GM19372 (cell line): ENCODE data around the gene DCBLD1.

ENCODE experiments used
- ATAC-seq: cut with Tn5 transposase; IDR thresholded peaks from one replicate; pipeline ENCODE4 v1.9.1; 2021; ENCODE audit warnings: mild to moderate bottlenecking, low read depth, moderate library complexity; ENCODE audit not compliant: unreplicated experiment

Gene DCBLD1

DNA sequence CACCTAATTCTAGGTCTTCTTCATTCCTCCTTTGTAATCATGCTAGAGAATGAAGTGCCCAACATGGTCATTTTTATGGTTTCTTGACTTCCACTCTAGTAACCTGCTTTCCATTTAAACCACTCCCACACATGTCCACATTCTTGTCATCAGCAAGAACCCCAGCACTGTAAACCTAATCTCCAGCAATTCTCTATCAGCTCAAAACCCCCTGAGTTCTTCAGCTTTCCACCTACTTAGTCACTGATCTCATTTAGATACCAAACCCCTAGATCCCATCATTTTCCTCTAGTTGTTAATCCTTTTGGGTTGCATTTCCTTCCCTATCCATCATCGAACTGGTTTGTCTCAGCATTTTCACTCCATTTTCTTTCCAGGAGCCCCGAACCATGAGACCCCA lies 70.1 kb downstream of the DCBLD1 start:
- ATAC-seq, result no peak

DNA sequence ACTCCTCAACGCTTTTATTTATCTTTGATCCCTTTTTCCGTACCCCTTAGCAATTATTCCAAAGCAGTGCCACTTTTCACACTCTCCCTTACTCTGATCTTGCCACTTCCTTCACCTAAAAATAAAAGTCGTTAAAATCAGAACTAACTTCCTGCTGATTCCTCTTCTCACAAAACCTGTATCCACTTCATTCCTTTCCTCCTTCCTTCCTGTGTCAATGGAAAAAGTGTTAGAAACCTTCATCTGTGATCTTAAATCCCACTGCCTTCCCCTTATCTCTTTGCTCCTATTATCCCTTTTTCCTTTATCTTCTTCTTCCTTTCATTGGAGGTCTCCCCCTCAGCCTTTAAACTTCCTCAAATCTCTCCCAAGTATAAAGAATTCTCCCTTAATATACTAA lies 70.7 kb downstream of the DCBLD1 start:
- no peak for ATAC-seq

- ATAC-seq, result no peak
Measured at GRCh38 chr6:117555262-117555849, 72.9 kb downstream of the DCBLD1 start.

- ATAC-seq, result no peak
Measured at GRCh38 chr6:117555882-117556498, 73.5 kb downstream of the DCBLD1 start.

GRCh38 chr6:117557951-117558350 lies 75.5 kb downstream of the DCBLD1 start:
- ATAC-seq, result no peak

DNA sequence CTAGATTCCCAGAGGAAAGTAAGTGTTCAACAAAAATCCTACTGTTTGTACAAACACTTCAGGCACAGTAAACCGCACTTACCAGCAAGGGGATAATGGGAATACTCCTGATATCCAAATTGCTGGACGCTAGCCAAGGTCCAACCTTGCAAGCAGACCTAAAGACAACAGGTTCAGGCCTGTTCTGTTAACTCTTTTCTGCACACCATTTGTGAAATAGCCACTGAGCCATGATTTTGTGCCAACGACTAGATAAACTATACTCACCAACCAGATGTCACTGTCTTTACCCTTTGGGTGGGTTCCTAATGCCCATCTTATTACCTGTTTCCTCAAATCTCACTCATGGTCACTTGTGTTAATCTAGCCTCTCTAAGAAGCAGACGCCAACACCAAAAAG lies 76.3 kb downstream of the DCBLD1 start:
- ATAC-seq, result no peak

- ATAC-seq, result no peak
Measured at GRCh38 chr6:117559299-117559698, 76.8 kb downstream of the DCBLD1 start.

GRCh38 chr6:117561128-117561527 lies 78.7 kb downstream of the DCBLD1 start:
- no peak for ATAC-seq

DNA sequence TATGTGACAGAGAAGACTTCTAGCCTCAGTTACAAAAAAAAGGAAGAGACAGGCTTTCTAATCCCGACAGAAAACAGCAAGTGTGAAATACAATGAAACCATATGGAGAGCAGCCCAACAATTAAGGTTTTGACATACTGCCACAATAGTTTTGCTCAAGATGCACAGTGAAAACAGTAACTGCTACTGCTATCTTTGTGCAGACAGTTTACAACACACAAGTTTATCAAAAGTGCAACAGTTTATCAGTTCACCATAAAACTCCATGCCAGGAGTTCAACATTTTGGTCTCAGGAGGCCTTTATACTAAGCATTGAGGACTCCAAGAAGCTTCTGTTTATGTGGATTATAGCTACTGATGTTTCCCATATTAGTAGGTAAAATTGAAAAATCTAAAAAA lies 82.2 kb downstream of the DCBLD1 start:
- no peak for ATAC-seq

- ATAC-seq, result no peak
Measured at GRCh38 chr6:117568247-117568646, 85.8 kb downstream of the DCBLD1 start.

DNA sequence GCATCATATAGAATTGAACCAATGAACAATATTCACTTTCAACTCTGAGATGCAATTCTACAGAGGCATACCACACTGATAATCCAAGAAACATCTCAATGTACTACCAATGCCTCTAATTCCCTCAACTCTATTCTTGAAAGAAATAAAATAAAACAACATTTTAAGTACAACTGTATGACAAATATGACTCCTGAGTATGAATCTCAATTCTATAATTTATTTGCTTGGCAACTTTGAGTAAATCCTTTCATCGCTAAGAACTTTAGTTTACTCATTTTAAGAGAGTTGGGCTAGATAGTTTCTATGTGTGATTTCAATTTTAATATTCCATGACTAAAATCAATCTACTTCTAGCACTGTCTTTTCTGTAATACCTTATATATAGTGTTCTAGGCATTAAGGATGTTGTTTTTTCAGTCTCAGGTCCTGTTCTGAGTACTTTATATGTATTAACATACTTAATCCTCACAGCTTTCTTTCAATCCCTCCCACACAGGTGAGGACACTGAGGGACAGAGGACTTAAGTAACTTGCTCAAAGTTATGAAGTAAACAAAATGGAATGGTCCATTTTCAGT lies 86.4 kb downstream of the DCBLD1 start:
- ATAC-seq, result no peak

GRCh38 chr6:117573006-117573680 lies 90.7 kb downstream of the DCBLD1 start:
- ATAC-seq, result no peak

DNA sequence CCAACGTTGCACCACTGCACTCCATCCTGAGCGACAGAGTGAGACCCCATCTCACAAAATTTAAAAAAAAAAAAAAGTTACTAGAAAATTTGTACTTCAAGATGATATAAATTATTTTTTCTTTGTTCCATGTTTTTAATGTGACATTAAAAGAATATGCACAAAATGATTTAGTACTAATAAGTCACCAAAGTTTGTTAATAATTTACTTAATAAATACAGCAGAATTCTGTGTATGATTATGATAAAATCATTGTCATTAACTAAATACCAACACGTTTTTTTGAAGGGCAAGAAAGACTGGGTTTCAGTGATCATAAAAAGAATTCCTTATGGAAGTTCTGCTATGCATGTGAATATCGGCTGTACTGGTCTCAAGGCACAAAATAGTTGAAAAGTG lies 91.7 kb downstream of the DCBLD1 start:
- ATAC-seq, result no peak

DNA sequence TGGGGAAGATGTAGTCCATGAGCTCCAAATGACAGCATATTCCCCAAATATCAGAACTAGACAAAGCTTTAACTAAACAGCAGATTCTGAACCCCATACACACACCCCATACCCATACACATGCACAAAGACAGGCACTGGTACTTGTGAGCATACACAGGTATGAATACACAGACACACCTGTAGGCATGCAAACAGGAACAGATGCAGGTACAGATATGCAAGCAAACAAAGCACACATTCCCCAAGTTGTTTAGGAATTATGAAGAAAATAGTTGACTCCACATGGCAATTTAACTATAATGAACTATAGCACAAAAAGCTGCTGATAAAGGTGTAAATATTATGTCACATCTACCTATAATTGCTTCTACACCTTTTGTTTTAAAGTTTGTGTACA lies 103.2 kb downstream of the DCBLD1 start:
- no peak for ATAC-seq

DNA sequence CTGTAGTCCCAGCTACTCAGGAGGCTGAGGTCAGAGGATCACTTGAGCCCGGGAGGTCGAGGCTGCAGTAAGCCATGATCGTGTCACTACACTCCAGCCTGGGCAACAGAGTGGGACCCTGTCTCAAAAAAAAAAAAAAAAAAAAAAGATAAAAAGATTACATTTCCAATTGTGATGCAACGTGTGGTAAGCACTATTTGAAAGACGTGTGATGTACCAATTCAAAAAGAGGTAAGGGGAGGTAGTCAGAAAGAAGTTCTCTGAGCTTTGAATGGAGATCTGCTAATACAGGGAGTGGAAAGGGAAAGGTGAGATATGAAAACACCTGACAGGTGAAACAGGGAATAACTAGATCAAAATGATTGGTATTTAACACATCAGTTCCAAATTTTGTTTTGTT lies 108.0 kb downstream of the DCBLD1 start:
- ATAC-seq, result no peak

DNA sequence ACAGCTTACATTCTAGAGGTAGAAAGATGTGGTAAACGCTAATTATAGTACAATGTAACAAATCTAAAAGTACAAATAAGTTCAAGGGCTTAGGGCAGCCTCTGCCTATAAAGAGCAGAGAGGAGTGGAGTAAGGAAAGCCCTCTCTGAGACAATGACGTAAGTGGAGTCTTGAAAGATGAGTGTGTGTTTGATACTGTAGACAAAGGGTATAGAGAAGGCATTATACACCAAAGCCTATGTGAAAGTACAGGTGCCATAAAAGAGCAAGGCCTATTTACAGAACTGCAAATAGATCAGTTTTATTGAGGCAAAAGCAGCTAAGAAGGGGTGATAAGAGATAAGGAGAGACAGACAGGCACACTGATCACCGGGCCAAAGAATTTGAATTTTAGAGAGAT lies 108.9 kb downstream of the DCBLD1 start:
- no peak for ATAC-seq

DNA sequence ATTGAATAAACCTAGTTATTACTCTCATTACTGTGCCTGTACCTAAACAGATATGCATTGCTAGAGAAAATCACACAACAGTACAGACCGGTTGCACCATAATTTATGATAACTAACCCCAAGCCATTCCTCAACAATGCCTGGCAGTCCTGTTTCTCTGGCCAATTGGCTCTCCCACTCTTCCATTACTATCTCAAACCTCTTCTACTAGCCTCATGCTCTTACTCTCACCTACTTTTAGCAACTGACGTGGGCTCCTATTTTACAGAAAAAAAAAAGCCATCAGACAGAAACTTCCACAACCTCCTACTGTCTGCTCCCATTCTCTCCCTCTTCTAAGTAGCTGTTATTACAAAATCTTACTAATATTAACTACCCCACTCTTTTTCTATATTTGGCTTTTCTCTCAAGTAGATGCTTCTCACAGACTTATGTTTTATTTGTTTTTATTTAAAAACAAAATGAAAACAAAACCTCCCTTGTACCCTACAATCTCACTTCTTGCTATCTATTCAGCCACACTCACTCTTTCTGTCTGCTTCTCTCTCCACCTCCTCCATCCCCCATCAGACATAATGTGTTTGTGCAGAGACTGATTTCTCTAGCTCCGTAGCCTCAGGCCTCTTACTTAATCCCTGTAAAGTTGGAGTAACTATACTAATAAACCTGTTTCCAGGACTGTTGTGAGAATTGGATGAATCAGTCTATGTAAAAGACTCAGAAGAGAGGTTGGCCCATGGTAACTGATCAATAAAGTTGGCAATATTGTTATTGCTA lies 110.7 kb downstream of the DCBLD1 start:
- no peak for ATAC-seq

- ATAC-seq, result no peak
Measured at GRCh38 chr6:117595099-117595923, 112.8 kb downstream of the DCBLD1 start.

GRCh38 chr6:117597755-117598154 lies 115.3 kb downstream of the DCBLD1 start:
- ATAC-seq, result no peak
